Central memory CD8-positive, alpha-beta T cell (primary cell): ENCODE results near the gene INHBE.

Experiments used
- ATAC-seq: fragments of 150-1000 bp; cut with Tn5 transposase; replicated peaks from 2 replicates; pipeline ENCODE4 v1.10.0; 2022; ENCODE audit warnings: mild to moderate bottlenecking, moderate FRiP score, moderate number of reproducible peaks; ENCODE audit not compliant: poor library complexity, severe bottlenecking; ENCODE audit errors: extremely low read depth
- DNase-seq, 2 donors: peaks; one replicate each; pipeline ENCODE4 v3.0.0; 2021; ENCODE audit warnings: low spot score in 2 of 2
- H3K27ac Mint-ChIP-seq: one replicate; pipeline ENCODE4 v1.8.0; 2022; ENCODE audit warnings: low read depth, mild to moderate bottlenecking, moderate library complexity, mixed read lengths
- H3K27me3 Mint-ChIP-seq: one replicate; pipeline ENCODE4 v1.8.0; 2022; ENCODE audit warnings: mixed read lengths
- H3K36me3 Mint-ChIP-seq: one replicate; pipeline ENCODE4 v1.8.0; 2022; ENCODE audit warnings: mild to moderate bottlenecking, moderate library complexity, mixed read lengths; ENCODE audit not compliant: insufficient read depth
- H3K4me1 Mint-ChIP-seq: one replicate; pipeline ENCODE4 v1.8.0; 2022; ENCODE audit warnings: mixed read lengths
- H3K4me3 Mint-ChIP-seq: one replicate; pipeline ENCODE4 v1.8.0; 2022; ENCODE audit warnings: mild to moderate bottlenecking, moderate library complexity, mixed read lengths
- H3K9me3 Mint-ChIP-seq: one replicate; pipeline ENCODE4 v1.8.0; 2022; ENCODE audit warnings: mixed read lengths

INHBE gene

GRCh38 chr12:57446292-57446960 lies 8.7 kb upstream of the INHBE start:
- H3K4me1 Mint-ChIP-seq = no peaks in the 10 kb centered on the region
- H3K27me3 Mint-ChIP-seq = peaks cover 7% of the 10 kb centered on the region
- H3K4me3 Mint-ChIP-seq = no peak overlapping the region
- H3K27ac Mint-ChIP-seq = no peak overlapping the region
- no peak for DNase-seq
- H3K36me3 Mint-ChIP-seq = no peaks in the 10 kb centered on the region
- peaks cover 5% of the 10 kb centered on the region for H3K9me3 Mint-ChIP-seq
- no peak for ATAC-seq

GRCh38 chr12:57448669-57449068 lies 6.4 kb upstream of the INHBE start:
- Mint-ChIP-seq H3K27me3 (peaks cover 16% of the 10 kb centered on the region), H3K27ac (no peak overlapping the region), H3K36me3 (no peaks in the 10 kb centered on the region), H3K9me3 (no peaks in the 10 kb centered on the region), H3K4me3 (no peak overlapping the region), H3K4me1 (no peaks in the 10 kb centered on the region)
- DNase-seq = no peak
- ATAC-seq = no peak

- no peaks in the 10 kb centered on the region for H3K9me3 Mint-ChIP-seq
- no peak for ATAC-seq
- no peak overlapping the region for H3K4me3 Mint-ChIP-seq
- no peak for DNase-seq
- no peaks in the 10 kb centered on the region for H3K4me1 Mint-ChIP-seq
- peaks cover 16% of the 10 kb centered on the region for H3K27me3 Mint-ChIP-seq
- no peaks in the 10 kb centered on the region for H3K36me3 Mint-ChIP-seq
- H3K27ac Mint-ChIP-seq = no peak overlapping the region
Observed at GRCh38 chr12:57449375-57449774, 5.7 kb upstream of the INHBE start.

- Mint-ChIP-seq H3K9me3 (no peaks in the 10 kb centered on the region), H3K27ac (no peak overlapping the region), H3K36me3 (no peaks in the 10 kb centered on the region), H3K4me3 (no peak overlapping the region), H3K4me1 (no peaks in the 10 kb centered on the region), H3K27me3 (peaks cover 16% of the 10 kb centered on the region)
- DNase-seq (no peak), ATAC-seq (no peak)
Observed at GRCh38 chr12:57450057-57450456, 5.0 kb upstream of the INHBE start.

GRCh38 chr12:57451233-57451778 lies 3.8 kb upstream of the INHBE start:
- H3K9me3 Mint-ChIP-seq = no peaks in the 10 kb centered on the region
- H3K27ac Mint-ChIP-seq = no peak overlapping the region
- no peaks in the 10 kb centered on the region for H3K36me3 Mint-ChIP-seq
- DNase-seq (no peak), ATAC-seq (no peak)
- peaks cover 16% of the 10 kb centered on the region for H3K27me3 Mint-ChIP-seq
- no peak overlapping the region for H3K4me3 Mint-ChIP-seq
- peaks cover 6% of the 10 kb centered on the region for H3K4me1 Mint-ChIP-seq

GRCh38 chr12:57452181-57452936 lies 2.7 kb upstream of the INHBE start:
- no peak for ATAC-seq
- H3K4me3 Mint-ChIP-seq = no peak overlapping the region
- DNase-seq = no peak
- H3K27me3 Mint-ChIP-seq = peaks cover 16% of the 10 kb centered on the region
- no peaks in the 10 kb centered on the region for H3K9me3 Mint-ChIP-seq
- H3K4me1 Mint-ChIP-seq = peaks cover 6% of the 10 kb centered on the region
- no peaks in the 10 kb centered on the region for H3K36me3 Mint-ChIP-seq
- H3K27ac Mint-ChIP-seq = peak overlapping the region; percentile 7

- no peak overlapping the region for H3K4me3 Mint-ChIP-seq
- H3K9me3 Mint-ChIP-seq = no peaks in the 10 kb centered on the region
- H3K36me3 Mint-ChIP-seq = no peaks in the 10 kb centered on the region
- DNase-seq (no peak), ATAC-seq (peak; percentile 36)
- H3K27me3 Mint-ChIP-seq = peaks cover 16% of the 10 kb centered on the region
- H3K27ac Mint-ChIP-seq = no peak overlapping the region
- H3K4me1 Mint-ChIP-seq = peaks cover 6% of the 10 kb centered on the region
Observed at GRCh38 chr12:57452937-57453509, 2.1 kb upstream of the INHBE start.

- H3K27ac Mint-ChIP-seq = no peak overlapping the region
- ATAC-seq (no peak), DNase-seq (no peak)
- peaks cover 5% of the 10 kb centered on the region for H3K36me3 Mint-ChIP-seq
- H3K27me3 Mint-ChIP-seq = peaks cover 16% of the 10 kb centered on the region
- no peaks in the 10 kb centered on the region for H3K9me3 Mint-ChIP-seq
- peaks cover 13% of the 10 kb centered on the region for H3K4me1 Mint-ChIP-seq
- no peak overlapping the region for H3K4me3 Mint-ChIP-seq
Observed at GRCh38 chr12:57454213-57454565, 918 bp upstream of the INHBE start.

GRCh38 chr12:57455374-57456144 lies 452 bp downstream of the INHBE start:
- no peak for ATAC-seq
- Mint-ChIP-seq H3K4me3 (peak overlapping the region; percentile 21), H3K4me1 (peaks cover 26% of the 10 kb centered on the region), H3K27ac (peak overlapping the region; percentile 15), H3K9me3 (no peaks in the 10 kb centered on the region), H3K27me3 (peaks cover 24% of the 10 kb centered on the region), H3K36me3 (peaks cover 5% of the 10 kb centered on the region)
- DNase-seq = no peak

- H3K27me3 Mint-ChIP-seq = peaks cover 30% of the 10 kb centered on the region
- ATAC-seq (no peak), DNase-seq (no peak)
- peaks cover 5% of the 10 kb centered on the region for H3K36me3 Mint-ChIP-seq
- H3K4me1 Mint-ChIP-seq = peaks cover 33% of the 10 kb centered on the region
- H3K4me3 Mint-ChIP-seq = peak overlapping the region; percentile 21
- H3K9me3 Mint-ChIP-seq = no peaks in the 10 kb centered on the region
- H3K27ac Mint-ChIP-seq = peak overlapping the region; percentile 15
Observed at GRCh38 chr12:57456145-57456700, 1.1 kb downstream of the INHBE start.

- Mint-ChIP-seq H3K4me3 (no peak overlapping the region), H3K36me3 (peaks cover 5% of the 10 kb centered on the region), H3K27me3 (peaks cover 35% of the 10 kb centered on the region), H3K27ac (no peak overlapping the region), H3K9me3 (no peaks in the 10 kb centered on the region), H3K4me1 (peaks cover 40% of the 10 kb centered on the region)
- ATAC-seq (no peak), DNase-seq (no peak)
Observed at GRCh38 chr12:57456737-57457490, 1.8 kb downstream of the INHBE start.
